ENCODE data around the gene ATP9A. TPM values are rescaled to one million over a fixed set of nuclear protein-coding genes. Genes with fewer than 3 reads are reported as not detected.

The ATP9A gene
- polyA plus RNA-seq, 1 donor from 2014 or later, result 0.20 TPM

- Mint-ChIP-seq H3K4me1 (peaks cover 3 to 7% (median 4%) of the 10 kb centered on the region in 3 donors), H3K4me3 (no peak overlapping the region), H3K27ac (no peak overlapping the region), H3K36me3 (no peaks in the 10 kb centered on the region), H3K9me3 (peaks cover 0 to 2% (median 0%) of the 10 kb centered on the region in 3 donors), H3K27me3 (peaks cover 21% of the 10 kb centered on the region)
Observed at GRCh38 chr20:51584737-51585136, 183.5 kb downstream of the ATP9A start.

- Mint-ChIP-seq H3K27me3 (peaks cover 21% of the 10 kb centered on the region), H3K27ac (no peak overlapping the region), H3K4me1 (peaks cover 3 to 7% (median 4%) of the 10 kb centered on the region in 3 donors), H3K9me3 (peaks cover 0 to 2% (median 0%) of the 10 kb centered on the region in 3 donors), H3K36me3 (no peaks in the 10 kb centered on the region), H3K4me3 (no peak overlapping the region)
Observed at GRCh38 chr20:51584116-51584515, 184.1 kb downstream of the ATP9A start.

GRCh38 chr20:51583499-51583898 lies 184.7 kb downstream of the ATP9A start:
- peaks cover 0 to 2% (median 0%) of the 10 kb centered on the region in 3 donors for H3K9me3 Mint-ChIP-seq

GRCh38 chr20:51583073-51583472 lies 185.1 kb downstream of the ATP9A start:
- peaks cover 21% of the 10 kb centered on the region for H3K27me3 Mint-ChIP-seq
- no peak overlapping the region for H3K27ac Mint-ChIP-seq

More at GRCh38 chr20:51583499-51583898, 184.7 kb downstream of the ATP9A start:
- Mint-ChIP-seq H3K27me3 (peaks cover 21% of the 10 kb centered on the region), H3K4me3 (no peak overlapping the region), H3K36me3 (no peaks in the 10 kb centered on the region), H3K4me1 (peaks cover 3 to 7% (median 4%) of the 10 kb centered on the region in 3 donors), H3K27ac (no peak overlapping the region)

GRCh38 chr20:51581571-51581970 lies 186.6 kb downstream of the ATP9A start:
- peaks cover 1% of the 10 kb centered on the region for H3K36me3 Mint-ChIP-seq
- peaks cover 15% of the 10 kb centered on the region for H3K27me3 Mint-ChIP-seq
- peaks cover 0 to 5% (median 0%) of the 10 kb centered on the region in 3 donors for H3K4me1 Mint-ChIP-seq
- peaks cover 0 to 2% (median 0%) of the 10 kb centered on the region in 3 donors for H3K9me3 Mint-ChIP-seq
- no peak overlapping the region for H3K4me3 Mint-ChIP-seq
- no peak overlapping the region for H3K27ac Mint-ChIP-seq

More at GRCh38 chr20:51583073-51583472, 185.1 kb downstream of the ATP9A start:
- H3K4me1 Mint-ChIP-seq, result peaks cover 3 to 7% (median 4%) of the 10 kb centered on the region in 3 donors
- H3K36me3 Mint-ChIP-seq, result no peaks in the 10 kb centered on the region
- H3K9me3 Mint-ChIP-seq, result peaks cover 0 to 2% (median 0%) of the 10 kb centered on the region in 3 donors
- no peak overlapping the region for H3K4me3 Mint-ChIP-seq

- Mint-ChIP-seq H3K4me1 (no peaks in the 10 kb centered on the region), H3K36me3 (peaks cover 3% of the 10 kb centered on the region), H3K27ac (no peak overlapping the region), H3K9me3 (peaks cover 0 to 1% (median 0%) of the 10 kb centered on the region in 3 donors), H3K27me3 (peaks cover 4% of the 10 kb centered on the region), H3K4me3 (no peak overlapping the region)
Observed at GRCh38 chr20:51579137-51579536, 189.1 kb downstream of the ATP9A start.

- peaks cover 3% of the 10 kb centered on the region for H3K36me3 Mint-ChIP-seq
- no peak overlapping the region for H3K4me3 Mint-ChIP-seq
- H3K9me3 Mint-ChIP-seq, result peaks cover 0 to 1% (median 0%) of the 10 kb centered on the region in 3 donors
- no peaks in the 10 kb centered on the region for H3K27me3 Mint-ChIP-seq
- H3K27ac Mint-ChIP-seq, result no peak overlapping the region
- no peaks in the 10 kb centered on the region for H3K4me1 Mint-ChIP-seq
Observed at GRCh38 chr20:51578145-51578459, 190.1 kb downstream of the ATP9A start.

GRCh38 chr20:51577432-51578144 lies 190.6 kb downstream of the ATP9A start:
- peaks cover 0 to 1% (median 0%) of the 10 kb centered on the region in 3 donors for H3K9me3 Mint-ChIP-seq
- H3K36me3 Mint-ChIP-seq, result peaks cover 3% of the 10 kb centered on the region
- H3K27ac Mint-ChIP-seq, result no peak overlapping the region
- H3K27me3 Mint-ChIP-seq, result no peaks in the 10 kb centered on the region
- no peak overlapping the region for H3K4me3 Mint-ChIP-seq
- H3K4me1 Mint-ChIP-seq, result no peaks in the 10 kb centered on the region

GRCh38 chr20:51575486-51575885 lies 192.7 kb downstream of the ATP9A start:
- H3K27me3 Mint-ChIP-seq, result no peaks in the 10 kb centered on the region
- peaks cover 3% of the 10 kb centered on the region for H3K36me3 Mint-ChIP-seq
- H3K4me3 Mint-ChIP-seq, result no peak overlapping the region
- no peaks in the 10 kb centered on the region for H3K4me1 Mint-ChIP-seq
- no peak overlapping the region for H3K27ac Mint-ChIP-seq
- H3K9me3 Mint-ChIP-seq, result peaks cover 1 to 4% (median 1%) of the 10 kb centered on the region in 3 donors

GRCh38 chr20:51574248-51575033 lies 193.7 kb downstream of the ATP9A start:
- Mint-ChIP-seq H3K36me3 (peaks cover 5% of the 10 kb centered on the region), H3K4me3 (no peak overlapping the region), H3K27ac (no peak overlapping the region), H3K27me3 (peaks cover 1% of the 10 kb centered on the region), H3K4me1 (no peaks in the 10 kb centered on the region), H3K9me3 (peaks cover 1 to 4% (median 3%) of the 10 kb centered on the region in 3 donors)

GRCh38 chr20:51573576-51574243 lies 194.5 kb downstream of the ATP9A start:
- peaks cover 1 to 6% (median 3%) of the 10 kb centered on the region in 3 donors for H3K9me3 Mint-ChIP-seq
- peaks cover 1% of the 10 kb centered on the region for H3K27me3 Mint-ChIP-seq
- H3K36me3 Mint-ChIP-seq, result peaks cover 5% of the 10 kb centered on the region
- H3K4me1 Mint-ChIP-seq, result no peaks in the 10 kb centered on the region
- H3K4me3 Mint-ChIP-seq, result peak overlapping the region in 1 of 4 donors; percentile 15
- no peak overlapping the region for H3K27ac Mint-ChIP-seq

- Mint-ChIP-seq H3K4me3 (no peak overlapping the region), H3K27ac (no peak overlapping the region), H3K36me3 (peaks cover 6% of the 10 kb centered on the region)
Observed at GRCh38 chr20:51571460-51571794, 196.8 kb downstream of the ATP9A start.

GRCh38 chr20:51570739-51571459 lies 197.3 kb downstream of the ATP9A start:
- Mint-ChIP-seq H3K4me1 (no peaks in the 10 kb centered on the region), H3K27ac (no peak overlapping the region), H3K9me3 (peaks cover 9 to 15% (median 10%) of the 10 kb centered on the region in 3 donors), H3K4me3 (no peak overlapping the region), H3K36me3 (peaks cover 6% of the 10 kb centered on the region), H3K27me3 (peaks cover 7% of the 10 kb centered on the region)

More at GRCh38 chr20:51571460-51571794, 196.8 kb downstream of the ATP9A start:
- H3K4me1 Mint-ChIP-seq, result no peaks in the 10 kb centered on the region
- peaks cover 9 to 15% (median 10%) of the 10 kb centered on the region in 3 donors for H3K9me3 Mint-ChIP-seq
- peaks cover 7% of the 10 kb centered on the region for H3K27me3 Mint-ChIP-seq
